ENCODE results near the gene CACHD1. TPM values are rescaled to one million over a fixed set of nuclear protein-coding genes. Genes with fewer than 3 reads are reported as not detected.

CACHD1 gene
- total and polyA plus RNA-seq, 12 donors: 0.87 to 4.2 (median 2.4) TPM

DNA sequence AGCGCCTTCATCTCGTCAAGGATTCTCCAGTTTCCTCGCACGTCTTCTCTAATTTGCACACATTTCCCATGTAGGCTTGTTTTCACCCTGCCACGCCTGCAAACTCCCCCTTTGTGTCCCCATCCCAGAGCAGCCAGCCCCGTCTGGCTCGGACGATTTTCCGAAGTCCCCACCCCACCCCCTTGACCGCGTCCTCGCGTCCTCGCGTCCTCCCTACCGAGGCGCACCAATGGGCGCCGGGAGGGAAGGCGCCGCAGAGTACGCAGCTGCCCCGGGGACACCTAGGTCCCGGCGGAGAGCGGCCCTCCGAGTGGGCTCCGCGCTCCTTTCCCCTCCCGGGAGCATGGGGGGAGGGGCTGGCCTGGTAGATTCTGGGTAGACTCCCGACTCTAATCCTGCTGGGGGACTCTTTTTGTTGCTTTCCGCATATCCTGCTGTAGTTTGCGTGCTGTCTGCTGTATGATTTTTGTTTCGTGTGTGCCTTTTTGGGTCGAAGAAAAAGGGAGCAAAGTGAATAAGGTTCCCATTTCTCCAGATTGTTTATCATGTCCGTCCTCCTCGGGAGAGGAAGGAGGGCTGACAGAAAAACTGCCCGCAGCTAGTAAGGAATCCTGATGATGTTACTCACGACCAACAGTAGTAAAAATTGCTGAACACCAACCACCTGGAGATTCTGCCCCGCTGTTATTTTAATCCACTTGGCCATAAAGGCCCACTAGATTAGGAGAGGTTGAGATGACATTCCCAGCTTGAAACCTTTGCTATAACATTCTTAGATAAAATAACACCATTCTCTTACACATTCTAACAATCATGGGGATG is 1.5 kb downstream of the CACHD1 start:
- DNase-seq (peak; percentile 32 to 43), ATAC-seq (peak; percentile 40 to 69 (median 60))
- Histone ChIP-seq H3K27me3 (peaks cover 0 to 52% (median 4%) of the 10 kb centered on the region in 7 donors), H3K27ac (peak overlapping the region in 8 of 10 donors; percentile 54 to 90 (median 84)), H3K36me3 (no peaks in the 10 kb centered on the region), H3K4me3 (peak overlapping the region; percentile 55 to 83 (median 75)), H3K4me1 (peaks cover 0 to 54% (median 31%) of the 10 kb centered on the region in 9 donors), H3K9me3 (no peaks in the 10 kb centered on the region)
- TF ChIP-seq, protein P1, sequence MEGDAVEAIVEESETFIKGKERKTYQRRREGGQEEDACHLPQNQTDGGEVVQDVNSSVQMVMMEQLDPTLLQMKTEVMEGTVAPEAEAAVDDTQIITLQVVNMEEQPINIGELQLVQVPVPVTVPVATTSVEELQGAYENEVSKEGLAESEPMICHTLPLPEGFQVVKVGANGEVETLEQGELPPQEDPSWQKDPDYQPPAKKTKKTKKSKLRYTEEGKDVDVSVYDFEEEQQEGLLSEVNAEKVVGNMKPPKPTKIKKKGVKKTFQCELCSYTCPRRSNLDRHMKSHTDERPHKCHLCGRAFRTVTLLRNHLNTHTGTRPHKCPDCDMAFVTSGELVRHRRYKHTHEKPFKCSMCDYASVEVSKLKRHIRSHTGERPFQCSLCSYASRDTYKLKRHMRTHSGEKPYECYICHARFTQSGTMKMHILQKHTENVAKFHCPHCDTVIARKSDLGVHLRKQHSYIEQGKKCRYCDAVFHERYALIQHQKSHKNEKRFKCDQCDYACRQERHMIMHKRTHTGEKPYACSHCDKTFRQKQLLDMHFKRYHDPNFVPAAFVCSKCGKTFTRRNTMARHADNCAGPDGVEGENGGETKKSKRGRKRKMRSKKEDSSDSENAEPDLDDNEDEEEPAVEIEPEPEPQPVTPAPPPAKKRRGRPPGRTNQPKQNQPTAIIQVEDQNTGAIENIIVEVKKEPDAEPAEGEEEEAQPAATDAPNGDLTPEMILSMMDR (IDR thresholded peaks at IDR 0.05): no peak
- 5 to 6% methylated on average over 40 of the region's 40 CpGs for WGBS, 2 donors
- intact Hi-C loops (cut with DNase I): loop anchor here in 9 of 10 donors (5.0 to 10.0 kb wide), 14 partner anchors 41 to 353 kb away; no protein-coding TSS in a partner anchor

DNA sequence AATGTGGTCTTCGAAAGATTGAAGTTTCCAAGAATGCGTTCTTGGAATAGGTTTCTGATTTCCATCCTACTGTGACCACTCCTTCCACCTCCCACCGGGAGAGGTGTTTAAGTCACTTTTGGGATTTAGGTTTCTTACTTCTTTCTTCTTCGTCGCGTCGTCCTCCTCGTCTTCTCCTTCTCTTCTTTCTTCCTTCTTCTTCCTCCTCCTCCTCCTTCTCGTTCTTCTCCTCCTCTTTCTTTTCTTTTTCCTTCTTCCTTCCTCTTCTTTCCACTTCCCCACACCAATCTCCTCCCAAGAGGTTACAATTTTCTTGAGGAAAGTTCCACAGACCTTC is 2.1 kb downstream of the CACHD1 start:
- no peak for ATAC-seq
- WGBS, 2 donors: 53 to 63% methylated on average over 9 of the region's 9 CpGs

GRCh38 chr1:64472805-64473204 is 2.9 kb downstream of the CACHD1 start:
- 92% methylated on average over 5 of the region's 5 CpGs for WGBS, 2 donors
- H3K4me3 ChIP-seq: peak overlapping the region in 2 of 10 donors; percentile 83

More for the DNA sequence above, 2.1 kb downstream of the CACHD1 start:
- peak overlapping the region in 9 of 10 donors; percentile 62 to 83 (median 76) for H3K4me3 ChIP-seq
- no peak for DNase-seq
- no peaks in the 10 kb centered on the region for H3K9me3 ChIP-seq
- no peaks in the 10 kb centered on the region for H3K36me3 ChIP-seq
- intact Hi-C loops (cut with DNase I): loop anchor here in 9 of 10 donors (5.0 to 10.0 kb wide), 14 partner anchors 40 to 353 kb away; no protein-coding TSS in a partner anchor
- peaks cover 3 to 60% (median 35%) of the 10 kb centered on the region in 9 donors for H3K4me1 ChIP-seq
- TF ChIP-seq, protein P1 (IDR thresholded peaks at IDR 0.05): no peak
- peaks cover 0 to 52% (median 4%) of the 10 kb centered on the region in 7 donors for H3K27me3 ChIP-seq
- peak overlapping the region in 4 of 10 donors; percentile 79 to 90 (median 88) for H3K27ac ChIP-seq

GRCh38 chr1:64473367-64473766 is 3.4 kb downstream of the CACHD1 start:
- H3K4me1 ChIP-seq: peaks cover 5 to 70% (median 44%) of the 10 kb centered on the region in 9 donors
- H3K27me3 ChIP-seq: peaks cover 0 to 46% (median 4%) of the 10 kb centered on the region in 7 donors
- no peak overlapping the region for H3K27ac ChIP-seq
- no peak overlapping the region for H3K4me3 ChIP-seq
- TF ChIP-seq, protein P1 (IDR thresholded peaks at IDR 0.05): no peak
- no peaks in the 10 kb centered on the region for H3K36me3 ChIP-seq
- WGBS, 2 donors: 88 to 100% methylated on average over 1 of the region's 1 CpG
- intact Hi-C loops (cut with DNase I): loop anchor here in 9 of 10 donors (5.0 to 10.0 kb wide), 14 partner anchors 39 to 351 kb away; no protein-coding TSS in a partner anchor
- no peaks in the 10 kb centered on the region for H3K9me3 ChIP-seq
- ATAC-seq (no peak), DNase-seq (no peak)

More at GRCh38 chr1:64472805-64473204, 2.9 kb downstream of the CACHD1 start:
- intact Hi-C loops (cut with DNase I): loop anchor here in 9 of 10 donors (5.0 to 10.0 kb wide), 14 partner anchors 39 to 352 kb away; no protein-coding TSS in a partner anchor
- Histone ChIP-seq H3K9me3 (no peaks in the 10 kb centered on the region), H3K27me3 (peaks cover 0 to 52% (median 4%) of the 10 kb centered on the region in 7 donors), H3K27ac (no peak overlapping the region), H3K4me1 (peaks cover 5 to 66% (median 41%) of the 10 kb centered on the region in 9 donors), H3K36me3 (no peaks in the 10 kb centered on the region)
- no peak for ATAC-seq
- no peak for DNase-seq
- TF ChIP-seq, protein P1 (IDR thresholded peaks at IDR 0.05): no peak
